ENCODE measurements around the gene IFI35. TPM values are rescaled to one million over a fixed set of nuclear protein-coding genes. Genes with fewer than 3 reads are reported as not detected.

Gene IFI35
- total and polyA plus RNA-seq, 2 of the 8 experiments (the other 6 are each of a cell fraction or from before 2014, with no cell fraction given), result 2.5 to 4.7 TPM

- Histone ChIP-seq H3K18ac (ENCODE audit: extremely low read depth, low read length) (peak overlapping the region; percentile 63; the same call in 1 of the 2 replicates), H3K36me3 (ENCODE audit: control insufficient read depth in 2 of 4, insufficient read depth in 4 of 4, low read length in 3 of 4) (no peaks in the 10 kb centered on the region; a peak in 1 of 8 replicates), H3K79me2 (ENCODE audit: control insufficient read depth in 1 of 2, insufficient read depth in 2 of 2, low read length in 2 of 2) (no peaks in the 10 kb centered on the region), H3K4ac (replicated peaks; ENCODE audit: insufficient read length, low read depth, low read length) (no peak overlapping the region), H4K91ac (replicated peaks; ENCODE audit: insufficient read length, low read length) (peak overlapping the region; percentile 17), H2BK12ac (ENCODE audit: low read depth, low read length) (0 out of 2 replicates have a peak overlapping the region, but pooled peaks have one; percentile 3), H4K5ac (ENCODE audit: insufficient read length, low read depth, low read length) (no peak overlapping the region), H2AK5ac (ENCODE audit: low read depth, low read length) (no peak overlapping the region; the same call in 1 of the 2 replicates), H2AFZ (ENCODE audit: low read length) (no peak overlapping the region), H3K4me3 (ENCODE audit: extremely low read depth in 1 of 4, insufficient read depth in 2 of 4, low read depth in 3 of 4, low read length in 4 of 4) (no peak overlapping the region), H3K9me3 (ENCODE audit: insufficient read depth in 2 of 2, low read depth in 1 of 2, low read length in 1 of 2) (no peaks in the 10 kb centered on the region), H3K79me1 (ENCODE audit: low read depth, low read length) (no peaks in the 10 kb centered on the region), H3K4me1 (replicated peaks in 1 of 4; ENCODE audit: control insufficient read depth in 3 of 4, insufficient read depth in 4 of 4, low read length in 3 of 4) (peaks cover 1 to 38% (median 28%) of the 10 kb centered on the region in 4 experiments), H3K9ac (replicated peaks in 1 of 4; ENCODE audit: extremely low read depth in 1 of 4, low read depth in 3 of 4, low read length in 3 of 4) (no peak overlapping the region), H3K4me2 (ENCODE audit: insufficient read depth in 1 of 2, low read depth in 2 of 2, low read length in 2 of 2) (peak overlapping the region; percentile 8; a peak in 2 of 4 replicates), H4K8ac (ENCODE audit: extremely low read depth, insufficient read depth, low read length) (no peak overlapping the region), H4K20me1 (replicated peaks in 1 of 2; ENCODE audit: control insufficient read depth in 1 of 2, insufficient read depth in 2 of 2, low read length in 2 of 2) (no peaks in the 10 kb centered on the region), H3K14ac (ENCODE audit: insufficient read length) (no peak overlapping the region), H2BK120ac (replicated peaks; ENCODE audit: low read depth, low read length) (no peak overlapping the region), H2BK15ac (ENCODE audit: low read length) (no peak overlapping the region), H3K23ac (ENCODE audit: insufficient read length) (no peak overlapping the region), H3K27me3 (replicated peaks in 1 of 4; ENCODE audit: control insufficient read depth in 3 of 4, extremely low read depth in 1 of 4, insufficient read depth in 3 of 4, low read length in 3 of 4) (no peaks in the 10 kb centered on the region), H2BK20ac (ENCODE audit: low read length) (0 out of 2 replicates have a peak overlapping the region, but pooled peaks have one; percentile 29), H2BK5ac (ENCODE audit: low read depth, low read length) (peak overlapping the region; percentile 27; the same call in 1 of the 2 replicates), H3K56ac (replicated peaks; ENCODE audit: insufficient read length, low read depth, low read length) (no peak overlapping the region), H3K27ac (ENCODE audit: low read depth, low read length) (peak overlapping the region; percentile 35), H3K23me2 (ENCODE audit: low read depth, low read length) (peaks cover 2% of the 10 kb centered on the region; the same call in 1 of the 2 replicates)
- ChIA-PET CTCF (ENCODE audit: partially characterized antibody) (interaction anchor here (0.6 to 3.7 kb wide), 4 partner anchors 12 to 824 kb away, joined by 3 to 18 read pairs (median 5); no protein-coding TSS in a partner anchor), POLR2A (ENCODE audit: partially characterized antibody) (interaction anchor here (0.8 to 5.6 kb wide), 5 partner anchors 10 to 275 kb away, joined by 3 to 61 read pairs (median 5); partner anchors contain the start of genes RND2 and VAT1)
- DNase-seq (ENCODE audit: low read depth in 1 of 2, low spot score in 2 of 2), result no peak
- no peak for FAIRE-seq
- 78% methylated on average over 2 of the region's 2 CpGs; no CpG with 5 or more reads in 1 of the 2 experiments for WGBS, 2 experiments (ENCODE audit: extremely low coverage in 1 of 2, insufficient coverage in 1 of 2, insufficient read length in 1 of 2, insufficient replicate concordance in 2 of 2, low coverage in 1 of 2, low lambda C conversion rate in 2 of 2, missing lambda C conversion rate in 1 of 2)
- TF ChIP-seq CHD1 (IDR thresholded peaks at IDR 0.05; ENCODE audit: low read depth, low read length) (no peak), EP300 (IDR thresholded peaks at IDR 0.05; ENCODE audit: borderline replicate concordance in 1 of 2, low read depth in 2 of 2, low read length in 2 of 2) (no peak), SUZ12 (IDR thresholded peaks at IDR 0.05; ENCODE audit: low read length) (no peak), SIN3A (conservative IDR thresholded peaks at IDR 0.05 in 1 of 2, IDR thresholded peaks at IDR 0.05 in 1 of 2; ENCODE audit: low read depth in 1 of 2, low read length in 2 of 2) (no peak)
Observed at GRCh38 chr17:43040655-43041054, 34.1 kb downstream of the IFI35 start.

All from H1 (cell line).